OCI-LY1 (cell line): ENCODE results near the gene SLC15A5.

ENCODE experiments used
- EZH2 ChIP-seq: fragments of 200-600 bp; sonication (generic), shearing (Covaris generic); IDR thresholded peaks from 2 replicates; pipeline ENCODE4 v1.8.0; 2017; ENCODE audit warnings: borderline replicate concordance, mixed run types, mild to moderate bottlenecking, antibody characterized with exemption, low read length, moderate library complexity, mixed read lengths
- TF ChIP-seq, protein P1 (sequence below): fragments of 200-600 bp; sonication (generic), shearing (Covaris generic); IDR thresholded peaks from 2 replicates; pipeline ENCODE4 v1.5.1; 2017; ENCODE audit warnings: mild to moderate bottlenecking, antibody characterized with exemption, low read length, moderate library complexity, mixed read lengths

- TF ChIP-seq, protein P1, sequence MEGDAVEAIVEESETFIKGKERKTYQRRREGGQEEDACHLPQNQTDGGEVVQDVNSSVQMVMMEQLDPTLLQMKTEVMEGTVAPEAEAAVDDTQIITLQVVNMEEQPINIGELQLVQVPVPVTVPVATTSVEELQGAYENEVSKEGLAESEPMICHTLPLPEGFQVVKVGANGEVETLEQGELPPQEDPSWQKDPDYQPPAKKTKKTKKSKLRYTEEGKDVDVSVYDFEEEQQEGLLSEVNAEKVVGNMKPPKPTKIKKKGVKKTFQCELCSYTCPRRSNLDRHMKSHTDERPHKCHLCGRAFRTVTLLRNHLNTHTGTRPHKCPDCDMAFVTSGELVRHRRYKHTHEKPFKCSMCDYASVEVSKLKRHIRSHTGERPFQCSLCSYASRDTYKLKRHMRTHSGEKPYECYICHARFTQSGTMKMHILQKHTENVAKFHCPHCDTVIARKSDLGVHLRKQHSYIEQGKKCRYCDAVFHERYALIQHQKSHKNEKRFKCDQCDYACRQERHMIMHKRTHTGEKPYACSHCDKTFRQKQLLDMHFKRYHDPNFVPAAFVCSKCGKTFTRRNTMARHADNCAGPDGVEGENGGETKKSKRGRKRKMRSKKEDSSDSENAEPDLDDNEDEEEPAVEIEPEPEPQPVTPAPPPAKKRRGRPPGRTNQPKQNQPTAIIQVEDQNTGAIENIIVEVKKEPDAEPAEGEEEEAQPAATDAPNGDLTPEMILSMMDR = no peak
- TF ChIP-seq EZH2 = no peak
Measured at GRCh38 chr12:16225692-16226091, 51.8 kb downstream of the SLC15A5 start.
